Upper lobe of left lung (tissue), 6 donors: Measurements from ENCODE around the gene NISCH. TPM values are rescaled to one million over a fixed set of nuclear protein-coding genes. Genes with fewer than 3 reads are reported as not detected.
A peak's percentile ranks its signal among the peaks of the same experiment; 100 is the strongest.

Experiments used
- ATAC-seq, 2 donors: fragments of 200-7000 bp; cut with Tn5 transposase; one replicate each; pipeline ENCODE4 v1.9.1; 2022; ENCODE audit warnings: mild to moderate bottlenecking in 2 of 2, moderate library complexity in 2 of 2; ENCODE audit not compliant: low FRiP score in 2 of 2
- DNase-seq, 2 donors: peaks; one replicate each; pipeline ENCODE4 v3.0.0-alpha.2; 2019 to 2020
- H3K27ac ChIP-seq, 4 donors: fragments of 200-600 bp; sonication (generic); one replicate each; pipeline ENCODE4 v1.5.1; 2016 to 2019
- H3K27me3 ChIP-seq, 4 donors: fragments of 200-600 bp; sonication (generic); one replicate each; pipeline ENCODE4 v1.5.1; 2017 to 2019
- H3K36me3 ChIP-seq, 4 donors: fragments of 200-600 bp; sonication (generic); one replicate each; pipeline ENCODE4 v1.5.1; 2016 to 2019
- H3K4me1 ChIP-seq, 4 donors: fragments of 200-600 bp; sonication (generic); one replicate each; pipeline ENCODE4 v1.5.1; 2018 to 2019
- H3K4me3 ChIP-seq, 4 donors: fragments of 200-600 bp; sonication (generic); one replicate each; pipeline ENCODE4 v1.5.1; 2017 to 2019; ENCODE audit warnings: mild to moderate bottlenecking in 2 of 4, moderate library complexity in 1 of 4
- H3K9me3 ChIP-seq, 4 donors: fragments of 200-600 bp; sonication (generic); one replicate each; pipeline ENCODE4 v1.5.1; 2018 to 2019
- CTCF ChIP-seq, 6 experiments: fragments of 450-650 bp in 4 of 6; fragments of 200-600 bp in 2 of 6; sonication (generic) in 2 of 6; IDR thresholded peaks; one replicate each; pipeline ENCODE4 v1.5.1; 2016 to 2019; ENCODE audit warnings: antibody characterized with exemption in 6 of 6
- EP300 ChIP-seq, 4 donors: sonication (generic); formaldehyde crosslinking; IDR thresholded peaks; one replicate each; pipeline ENCODE4 v1.5.1; 2017; ENCODE audit warnings: antibody characterized with exemption in 4 of 4, control low read depth in 2 of 4
- POLR2A ChIP-seq, 4 donors: fragments of 450-650 bp; IDR thresholded peaks; one replicate each; pipeline ENCODE4 v1.5.1; 2016 to 2017; ENCODE audit warnings: antibody characterized with exemption in 4 of 4, mild to moderate bottlenecking in 2 of 4
- POLR2AphosphoS5 ChIP-seq, 2 donors: sonication (generic); formaldehyde crosslinking; IDR thresholded peaks; one replicate each; pipeline ENCODE4 v1.5.1; 2017; ENCODE audit warnings: antibody characterized with exemption in 2 of 2
- WGBS, 2 donors: methylation state at CpG; one replicate each; pipeline ENCODE4 v1.1.5; 2017 to 2018; 5-methylcytosine and 5-hydroxymethylcytosine counted together
- total RNA-seq, 6 donors: library from RNA; depleted of rRNA in 4 of 6; stranded (reverse); fragments of >200 nt in 4 of 6; gene quantifications; one replicate each; pipeline versions ENCODE4 v1.1.0 to v1.2.1, GENCODE V29; 2016 to 2021
- donor health status: DM: no; HTN: no; CAD: no; lungs with moderate emphysema.
- donor health status: DM: no; HTN: yes; CAD: no; lungs with severe emphysema.

The NISCH gene
- total RNA-seq, 6 donors from 2014 or later = 60.7 to 288 (median 83.0) TPM

- 77 to 80% methylated on average over 5 to 9 of the region's 10 CpGs for WGBS, 2 donors
- Histone ChIP-seq H3K4me3 (no peak overlapping the region), H3K27ac (peak overlapping the region; percentile 21 to 75 (median 64)), H3K4me1 (peaks cover 51 to 84% (median 68%) of the 10 kb centered on the region in 4 donors), H3K36me3 (peaks cover 0 to 20% (median 0%) of the 10 kb centered on the region in 4 donors), H3K9me3 (no peaks in the 10 kb centered on the region), H3K27me3 (no peaks in the 10 kb centered on the region)
- peak in 1 of 2 donors; percentile 21 for DNase-seq
- peak in 1 of 4 donors; percentile 21 for TF ChIP-seq EP300 (IDR thresholded peaks at IDR 0.05)
- TF ChIP-seq POLR2AphosphoS5 (IDR thresholded peaks at IDR 0.05) = no peak
- no peak for ATAC-seq
Observed at GRCh38 chr3:52530918-52531826, 75.8 kb downstream of the NISCH start.

DNA sequence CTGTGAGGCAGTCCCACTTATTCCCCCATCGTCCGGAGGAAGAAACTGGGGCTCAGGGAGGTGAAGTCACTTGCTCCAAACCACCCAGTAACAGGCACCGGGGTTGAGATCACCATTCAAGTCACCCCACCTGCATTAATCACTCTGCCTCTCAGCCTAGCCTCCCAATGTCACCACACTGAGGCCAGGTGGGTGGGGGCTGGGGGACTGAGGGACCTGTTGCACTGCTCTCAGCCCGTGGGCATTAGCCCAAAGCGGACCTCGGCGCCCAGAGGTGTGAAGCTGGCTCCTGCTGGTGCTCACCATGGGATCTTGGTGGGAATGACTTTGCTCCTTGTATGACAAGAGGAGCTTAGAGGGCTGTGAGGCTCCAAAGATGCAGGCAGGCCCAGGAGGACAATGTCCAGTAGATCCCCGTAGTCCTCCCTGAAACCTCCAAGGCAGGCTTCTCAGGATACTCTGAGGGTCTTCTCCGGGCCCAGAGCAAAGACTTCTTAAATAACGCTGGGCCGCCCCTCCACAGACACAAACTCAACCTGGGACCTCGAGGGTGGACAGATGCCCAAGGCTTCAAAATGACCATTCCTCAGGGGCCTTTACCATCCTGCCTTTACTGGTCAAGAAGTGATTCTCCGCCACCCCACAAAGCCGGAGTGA lies 76.6 kb downstream of the NISCH start:
- no peaks in the 10 kb centered on the region for H3K9me3 ChIP-seq
- TF ChIP-seq POLR2A (IDR thresholded peaks at IDR 0.05) = no peak
- no peak for TF ChIP-seq POLR2AphosphoS5 (IDR thresholded peaks at IDR 0.05)
- no peak for TF ChIP-seq EP300 (IDR thresholded peaks at IDR 0.05)
- TF ChIP-seq CTCF (IDR thresholded peaks at IDR 0.05) = no peak
- H3K27ac ChIP-seq = peak overlapping the region; percentile 59 to 75 (median 66)
- peaks cover 43 to 80% (median 60%) of the 10 kb centered on the region in 4 donors for H3K4me1 ChIP-seq
- H3K36me3 ChIP-seq = peaks cover 0 to 20% (median 0%) of the 10 kb centered on the region in 4 donors
- WGBS, 2 donors = 74 to 87% methylated on average over 4 to 14 of the region's 14 CpGs
- H3K27me3 ChIP-seq = no peaks in the 10 kb centered on the region
- peak overlapping the region in 3 of 4 donors; percentile 71 to 80 (median 77) for H3K4me3 ChIP-seq
- DNase-seq (peak in 1 of 2 donors; percentile 55), ATAC-seq (no peak)

- peak in 1 of 2 donors; percentile 25 for DNase-seq
- WGBS, 2 donors = 60 to 61% methylated on average over 1 to 5 of the region's 5 CpGs
- H3K36me3 ChIP-seq = peaks cover 0 to 15% (median 0%) of the 10 kb centered on the region in 4 donors
- no peaks in the 10 kb centered on the region for H3K9me3 ChIP-seq
- no peaks in the 10 kb centered on the region for H3K27me3 ChIP-seq
- TF ChIP-seq POLR2A (IDR thresholded peaks at IDR 0.05) (no peak), POLR2AphosphoS5 (IDR thresholded peaks at IDR 0.05) (no peak)
- peaks cover 43 to 80% (median 59%) of the 10 kb centered on the region in 4 donors for H3K4me1 ChIP-seq
- peak overlapping the region; percentile 43 to 80 (median 74) for H3K4me3 ChIP-seq
- ATAC-seq = no peak
- H3K27ac ChIP-seq = peak overlapping the region; percentile 59 to 75 (median 66)
Observed at GRCh38 chr3:52532517-52532837, 77.1 kb downstream of the NISCH start.

DNA sequence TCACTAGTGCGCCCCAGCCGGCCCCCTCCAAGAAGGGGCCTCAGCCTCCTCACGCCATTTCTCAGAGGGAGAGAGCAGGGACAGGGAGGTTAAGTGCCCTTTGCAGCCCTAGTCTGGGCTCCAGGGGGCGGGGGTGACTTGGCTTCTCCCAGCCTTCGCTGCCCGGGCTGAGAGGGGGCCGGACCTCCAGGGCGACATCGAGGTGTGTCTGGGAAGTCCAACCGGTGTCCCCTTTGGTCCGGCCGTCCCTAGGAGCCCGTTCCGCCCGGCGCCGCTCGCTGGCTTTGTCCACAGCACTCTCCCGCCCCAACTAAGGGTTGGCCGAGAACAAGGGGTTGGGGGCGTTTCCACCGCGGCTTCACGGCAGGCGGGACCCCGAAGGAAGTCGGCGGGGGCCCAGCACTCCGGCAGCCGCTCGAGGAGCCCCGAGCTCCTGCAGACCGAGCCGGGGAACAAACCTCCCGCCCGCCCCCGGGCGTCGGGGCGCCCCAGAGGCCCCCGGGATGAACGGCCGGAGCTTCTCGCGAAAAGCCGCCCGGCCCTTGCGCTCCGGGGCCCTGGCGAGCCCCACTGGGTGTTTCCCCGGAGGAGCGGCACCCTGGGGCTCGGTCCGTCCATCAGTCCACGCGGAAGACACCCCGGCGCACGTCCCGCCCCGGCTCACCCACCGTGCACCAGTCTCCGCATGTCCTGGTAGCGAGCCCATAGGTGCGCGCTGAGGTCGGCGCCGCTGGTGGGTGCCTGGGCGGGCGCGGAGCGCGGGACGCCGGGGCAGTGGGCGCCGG lies 77.6 kb downstream of the NISCH start:
- H3K4me1 ChIP-seq = peaks cover 44 to 80% (median 61%) of the 10 kb centered on the region in 4 donors
- WGBS, 2 donors = 15% methylated on average over 19 of the region's 78 CpGs; no CpG with 5 or more reads in 1 of the 2 donors

More for the DNA sequence above, 77.6 kb downstream of the NISCH start:
- no peaks in the 10 kb centered on the region for H3K27me3 ChIP-seq
- H3K36me3 ChIP-seq = peaks cover 0 to 10% (median 0%) of the 10 kb centered on the region in 4 donors
- TF ChIP-seq POLR2AphosphoS5 (IDR thresholded peaks at IDR 0.05) (no peak), EP300 (IDR thresholded peaks at IDR 0.05) (no peak), CTCF (IDR thresholded peaks at IDR 0.05) (no peak), POLR2A (IDR thresholded peaks at IDR 0.05) (no peak)
- peak overlapping the region; percentile 43 to 80 (median 74) for H3K4me3 ChIP-seq
- no peaks in the 10 kb centered on the region for H3K9me3 ChIP-seq
- ATAC-seq (no peak), DNase-seq (peak; percentile 22 to 90)
- H3K27ac ChIP-seq = peak overlapping the region; percentile 59 to 75 (median 66)
